WI38 (cell line): ENCODE results near the gene SLC25A5.
"Not testable (repeated sequence)": the region's sequence is repeated elsewhere in the genome, so short reads cannot be mapped to it uniquely, and the experiment has no call there.

Source experiments
- H3K4me3 ChIP-seq: 2 replicates; pipeline ENCODE4 v1.5.1; 2011; ENCODE audit warnings: low read depth, mild to moderate bottlenecking, control low read depth, low read length
- TF ChIP-seq, protein P1 (sequence below): IDR thresholded peaks from 2 replicates; pipeline ENCODE4 v1.5.1; 2012; ENCODE audit warnings: low read depth, mild to moderate bottlenecking, control low read depth, low read length

SLC25A5 gene

DNA sequence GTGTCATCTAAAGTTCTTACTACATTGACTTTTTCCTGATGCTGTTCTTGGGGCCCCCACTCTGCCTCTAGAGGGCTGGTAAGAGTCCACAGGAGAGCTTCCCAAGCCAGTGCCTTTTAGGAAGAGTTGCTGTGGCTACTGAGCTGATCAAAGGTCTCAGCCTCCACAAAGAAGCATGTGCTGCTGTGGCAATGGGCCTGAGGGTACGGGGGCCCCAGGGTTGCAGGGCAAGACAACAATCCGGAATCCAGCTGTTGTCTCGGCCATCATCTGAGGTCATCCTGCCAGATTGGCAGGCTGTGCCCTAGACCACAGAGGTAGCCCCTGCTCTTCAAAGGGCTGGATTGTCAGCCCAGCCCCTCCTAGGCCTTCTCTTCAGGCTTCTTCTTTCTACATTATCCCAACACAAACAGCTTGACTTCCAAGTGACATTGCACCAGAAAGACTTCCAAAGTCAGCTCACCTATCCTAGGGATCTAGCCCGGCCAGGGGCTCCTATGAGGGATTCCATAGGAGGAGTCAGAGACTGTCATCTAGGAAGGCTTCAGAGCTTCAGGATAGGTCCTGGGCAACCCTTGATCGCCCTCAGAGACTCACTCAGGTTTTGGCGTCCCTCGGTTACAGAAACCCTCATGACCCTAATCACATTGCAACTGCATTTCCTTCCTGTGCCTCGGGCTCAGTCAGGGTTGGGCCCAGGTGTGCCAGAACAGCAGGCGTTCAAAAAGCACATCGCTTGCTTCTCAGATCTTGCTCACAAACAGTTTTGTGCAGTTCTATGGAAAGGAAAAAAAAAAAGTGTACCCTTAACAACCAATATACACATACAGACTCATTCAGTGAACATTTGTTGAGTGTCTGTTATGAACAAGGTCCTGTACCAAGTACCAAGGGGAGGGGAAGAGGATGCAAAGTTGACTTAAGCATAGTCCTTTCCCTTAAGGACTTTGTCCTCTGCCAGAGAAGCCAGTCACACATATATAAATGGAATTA is 27.8 kb downstream of the SLC25A5 start:
- TF ChIP-seq, protein P1, sequence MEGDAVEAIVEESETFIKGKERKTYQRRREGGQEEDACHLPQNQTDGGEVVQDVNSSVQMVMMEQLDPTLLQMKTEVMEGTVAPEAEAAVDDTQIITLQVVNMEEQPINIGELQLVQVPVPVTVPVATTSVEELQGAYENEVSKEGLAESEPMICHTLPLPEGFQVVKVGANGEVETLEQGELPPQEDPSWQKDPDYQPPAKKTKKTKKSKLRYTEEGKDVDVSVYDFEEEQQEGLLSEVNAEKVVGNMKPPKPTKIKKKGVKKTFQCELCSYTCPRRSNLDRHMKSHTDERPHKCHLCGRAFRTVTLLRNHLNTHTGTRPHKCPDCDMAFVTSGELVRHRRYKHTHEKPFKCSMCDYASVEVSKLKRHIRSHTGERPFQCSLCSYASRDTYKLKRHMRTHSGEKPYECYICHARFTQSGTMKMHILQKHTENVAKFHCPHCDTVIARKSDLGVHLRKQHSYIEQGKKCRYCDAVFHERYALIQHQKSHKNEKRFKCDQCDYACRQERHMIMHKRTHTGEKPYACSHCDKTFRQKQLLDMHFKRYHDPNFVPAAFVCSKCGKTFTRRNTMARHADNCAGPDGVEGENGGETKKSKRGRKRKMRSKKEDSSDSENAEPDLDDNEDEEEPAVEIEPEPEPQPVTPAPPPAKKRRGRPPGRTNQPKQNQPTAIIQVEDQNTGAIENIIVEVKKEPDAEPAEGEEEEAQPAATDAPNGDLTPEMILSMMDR, result no peak
- H3K4me3 ChIP-seq, result no peak overlapping the region

DNA sequence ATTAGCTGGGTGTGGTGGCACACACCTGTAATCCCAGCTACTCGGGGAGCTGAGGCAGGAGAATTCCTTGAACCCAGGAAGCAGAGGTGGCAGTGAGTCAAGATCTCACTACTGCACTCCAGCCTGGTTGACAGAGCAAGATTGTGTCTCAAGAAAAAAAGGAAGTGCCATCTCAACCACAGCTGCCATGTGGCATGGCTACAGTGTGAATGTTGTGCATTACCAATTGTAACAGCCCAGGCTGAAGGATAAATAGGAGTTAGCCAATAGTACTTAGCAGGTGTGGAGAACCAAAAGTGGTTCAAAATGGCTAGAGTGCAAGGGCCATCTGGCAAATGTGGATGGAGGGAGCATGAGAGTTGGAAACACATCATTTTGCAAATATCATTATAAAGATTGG is 28.9 kb downstream of the SLC25A5 start:
- TF ChIP-seq, protein P1, result no peak
- H3K4me3 ChIP-seq, result no peak overlapping the region

DNA sequence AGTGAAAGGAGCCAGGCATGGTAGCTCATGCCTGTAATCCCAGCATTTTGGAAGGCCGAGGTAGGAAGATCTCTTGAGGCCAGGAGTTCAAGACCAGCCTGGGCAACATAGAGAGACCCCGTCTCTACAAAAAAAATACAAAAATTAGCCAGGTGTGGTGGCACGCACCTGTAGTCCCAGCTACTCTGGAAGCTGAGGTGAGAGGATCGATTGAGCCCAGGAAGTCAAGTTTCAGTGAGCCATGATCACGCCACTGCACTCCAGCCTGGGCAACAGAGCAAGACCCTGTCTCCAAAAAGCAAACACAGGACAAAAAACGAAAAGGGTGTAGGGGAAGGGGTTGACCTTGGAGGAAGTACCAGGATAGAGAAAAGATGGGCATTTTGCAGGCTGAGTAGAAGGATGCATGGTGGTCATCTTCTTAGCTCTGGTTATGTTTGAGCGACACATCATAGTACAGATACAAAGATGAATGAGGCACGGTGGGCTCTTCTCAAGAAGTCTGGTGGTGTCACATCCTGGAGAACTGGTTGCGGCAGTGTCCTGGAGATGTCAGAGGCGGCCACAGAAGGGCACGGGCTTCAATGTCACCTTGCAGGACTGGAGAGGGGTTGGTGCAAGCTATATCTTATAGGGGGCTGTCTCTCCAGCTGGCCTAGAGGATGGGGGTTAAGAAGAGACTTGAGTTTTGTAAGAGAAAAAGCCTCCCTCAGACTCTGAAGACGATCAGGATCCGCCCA is 32.0 kb downstream of the SLC25A5 start:
- TF ChIP-seq, protein P1, result no peak
- H3K4me3 ChIP-seq, result no peak overlapping the region

DNA sequence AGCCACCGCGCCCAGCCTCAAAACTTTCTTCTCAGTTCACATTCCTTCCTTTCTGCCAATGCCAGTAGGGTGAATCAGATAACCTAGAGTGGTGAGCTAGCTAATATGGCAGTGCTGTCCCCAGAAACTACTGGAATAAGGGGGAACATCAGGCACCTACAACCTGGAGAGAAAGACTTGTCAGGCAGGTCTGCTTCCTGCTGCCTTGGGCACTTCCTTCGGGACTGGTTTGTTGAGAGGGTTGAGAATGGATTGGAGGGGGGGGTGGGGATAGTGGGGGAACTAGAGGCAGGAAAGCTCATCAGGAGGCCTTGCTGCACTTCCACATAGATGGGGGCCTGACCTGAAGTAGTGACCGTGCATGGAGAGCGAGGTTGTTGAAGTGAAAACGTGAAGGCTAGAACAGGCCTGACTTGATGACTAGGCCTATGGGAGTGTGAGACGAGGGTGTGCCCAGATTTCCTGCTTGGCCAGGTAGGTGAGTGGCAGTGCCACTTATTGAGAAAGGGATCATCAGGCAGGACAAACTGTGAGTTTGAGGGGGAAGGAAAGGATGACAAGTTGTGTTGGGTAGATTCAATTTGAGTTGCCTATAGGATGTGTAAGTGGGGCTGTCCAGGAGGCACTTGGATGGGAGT is 33.4 kb downstream of the SLC25A5 start:
- no peak overlapping the region for H3K4me3 ChIP-seq
- TF ChIP-seq, protein P1, result no peak

DNA sequence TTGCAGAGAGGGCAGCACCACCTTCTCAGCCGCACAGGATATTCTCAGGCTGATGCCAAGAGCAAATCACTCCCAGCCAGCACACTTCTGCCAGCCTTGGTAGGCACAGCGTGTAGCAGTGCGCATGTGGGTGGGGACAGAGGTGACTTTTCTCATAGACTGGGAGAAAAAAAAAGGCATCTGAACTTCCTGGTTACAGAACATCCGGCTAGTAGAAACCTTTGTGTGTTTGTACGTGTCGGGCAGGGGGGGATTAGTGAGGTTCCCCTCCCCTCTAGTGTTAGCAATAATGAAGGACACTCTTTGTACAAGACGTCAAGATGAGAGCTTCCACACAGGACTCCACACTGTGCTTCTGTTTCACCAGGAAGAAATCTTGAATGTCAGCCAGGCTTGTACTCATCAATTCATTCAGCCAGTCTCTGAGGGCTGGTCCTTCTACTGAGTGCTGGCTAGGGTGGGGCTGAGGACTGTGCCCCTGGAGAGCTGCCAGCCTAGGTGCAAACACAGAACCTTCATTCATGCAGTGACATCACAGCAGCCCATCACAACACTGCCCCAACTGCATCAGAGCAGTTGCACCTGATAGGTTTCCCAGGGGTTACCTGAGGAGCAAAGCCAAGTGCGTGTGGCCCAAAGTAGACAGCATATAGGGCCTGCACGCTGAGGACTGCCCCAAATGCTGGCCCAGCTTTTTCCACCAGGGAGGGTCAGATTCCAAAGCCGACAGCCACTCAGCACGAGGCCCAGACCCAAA is 34.7 kb downstream of the SLC25A5 start:
- TF ChIP-seq, protein P1, result no peak
- H3K4me3 ChIP-seq, result no peak overlapping the region

DNA sequence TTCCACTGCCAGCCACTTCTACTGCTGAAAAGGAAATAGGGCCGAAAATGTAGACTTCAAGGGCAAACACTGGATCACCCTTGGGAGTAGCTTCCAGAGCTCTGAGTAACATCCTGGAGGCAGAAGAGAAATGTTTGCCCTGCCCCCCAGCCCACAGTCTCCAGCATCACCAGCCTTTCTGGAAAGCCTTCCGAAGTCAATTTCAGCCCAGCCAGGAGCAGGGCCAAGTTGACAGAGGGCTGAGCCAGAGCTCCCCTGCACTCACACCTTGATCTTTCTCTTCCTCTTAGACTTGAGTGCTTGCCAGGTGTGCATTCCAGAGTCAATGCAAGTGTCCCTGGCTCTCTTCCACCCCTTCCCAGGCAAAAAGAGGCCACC is 35.2 kb downstream of the SLC25A5 start:
- no peak overlapping the region for H3K4me3 ChIP-seq
- TF ChIP-seq, protein P1, result no peak

DNA sequence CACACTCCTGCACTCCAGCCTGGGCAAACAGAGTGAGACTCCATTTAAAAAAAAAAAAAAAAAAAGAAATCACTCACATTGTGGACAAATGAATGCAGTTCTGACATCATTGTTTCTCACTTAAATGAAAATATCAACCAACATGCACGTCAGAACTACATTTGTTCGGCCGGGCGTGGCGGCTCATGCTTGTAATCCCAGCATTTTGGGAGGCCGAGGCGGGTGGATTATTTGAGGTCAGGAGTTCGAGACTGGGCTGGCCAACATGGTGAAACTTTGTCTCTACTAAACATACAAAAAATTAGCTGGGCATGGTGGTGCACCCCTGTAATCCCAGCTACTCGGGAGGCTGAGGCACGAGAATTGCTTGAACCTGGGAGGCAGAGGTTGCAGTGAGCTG is 36.9 kb downstream of the SLC25A5 start:
- H3K4me3 ChIP-seq, result not testable (repeated sequence)
